ENCODE data around the gene FREM1. TPM values are rescaled to one million over a fixed set of nuclear protein-coding genes. Genes with fewer than 3 reads are reported as not detected.

The FREM1 gene
- total and polyA plus RNA-seq, 2 donors (not counting 1 experiment from before 2014, with no cell fraction given) = not detected

GRCh38 chr9:14913366-14913765 lies 3.1 kb upstream of the FREM1 start:
- WGBS (ENCODE audit: insufficient coverage) = no CpG with 5 or more reads among the region's 1 CpG
- Histone ChIP-seq H2AFZ (ENCODE audit: insufficient read depth, low read depth, low read length, poor library complexity, severe bottlenecking) (no peak overlapping the region), H3K9ac (ENCODE audit: low read length) (no peak overlapping the region), H3K36me3 (replicated peaks in 1 of 2; ENCODE audit: control extremely low read depth in 1 of 2, control insufficient read depth in 1 of 2, extremely low read depth in 1 of 2, insufficient read depth in 2 of 2, low read length in 1 of 2) (no peaks in the 10 kb centered on the region), H4K20me1 (ENCODE audit: control insufficient read depth, insufficient read depth, low read length, poor library complexity, severe bottlenecking) (no peaks in the 10 kb centered on the region), H3K79me2 (ENCODE audit: control insufficient read depth, insufficient read depth, low read length) (no peaks in the 10 kb centered on the region), H3K4me2 (replicated peaks; ENCODE audit: low read depth, low read length, poor library complexity, severe bottlenecking) (no peak overlapping the region), H3K4me3 (ENCODE audit: control extremely low read depth in 1 of 5, extremely low read depth in 1 of 5, insufficient read depth in 1 of 5, low read depth in 2 of 5, low read length in 4 of 5) (no peak overlapping the region), H3K4me1 (ENCODE audit: control insufficient read depth in 2 of 2, insufficient read depth in 2 of 2, low read length in 2 of 2) (no peaks in the 10 kb centered on the region), H3K9me3 (ENCODE audit: control extremely low read depth in 1 of 3, control insufficient read depth in 2 of 3, insufficient read depth in 1 of 3, low read length in 2 of 3) (no peaks in the 10 kb centered on the region), H3K27me3 (replicated peaks in 1 of 4; ENCODE audit: control extremely low read depth in 1 of 4, control insufficient read depth in 3 of 4, insufficient read depth in 4 of 4, low read length in 3 of 4) (no peaks in the 10 kb centered on the region), H3K27ac (ENCODE audit: low read length in 2 of 2) (no peak overlapping the region)
- Mint-ChIP-seq H3K9me3 (ENCODE audit: insufficient read depth) (no peaks in the 10 kb centered on the region), H3K27ac (no peak overlapping the region), H3K27me3 (peaks cover 6% of the 10 kb centered on the region), H3K4me3 (no peak overlapping the region), H3K4me1 (no peaks in the 10 kb centered on the region)
- ChIA-PET POLR2A (no interaction called here), CTCF (no interaction called here)
- intact Hi-C loops (cut with micrococcal nuclease) = no loop called here
- no peak for TF ChIP-seq EZH2 (IDR thresholded peaks at IDR 0.05; ENCODE audit: borderline replicate concordance, insufficient read depth, low read depth, low read length, poor library complexity, severe bottlenecking)
- TF ChIP-seq, protein P1, sequence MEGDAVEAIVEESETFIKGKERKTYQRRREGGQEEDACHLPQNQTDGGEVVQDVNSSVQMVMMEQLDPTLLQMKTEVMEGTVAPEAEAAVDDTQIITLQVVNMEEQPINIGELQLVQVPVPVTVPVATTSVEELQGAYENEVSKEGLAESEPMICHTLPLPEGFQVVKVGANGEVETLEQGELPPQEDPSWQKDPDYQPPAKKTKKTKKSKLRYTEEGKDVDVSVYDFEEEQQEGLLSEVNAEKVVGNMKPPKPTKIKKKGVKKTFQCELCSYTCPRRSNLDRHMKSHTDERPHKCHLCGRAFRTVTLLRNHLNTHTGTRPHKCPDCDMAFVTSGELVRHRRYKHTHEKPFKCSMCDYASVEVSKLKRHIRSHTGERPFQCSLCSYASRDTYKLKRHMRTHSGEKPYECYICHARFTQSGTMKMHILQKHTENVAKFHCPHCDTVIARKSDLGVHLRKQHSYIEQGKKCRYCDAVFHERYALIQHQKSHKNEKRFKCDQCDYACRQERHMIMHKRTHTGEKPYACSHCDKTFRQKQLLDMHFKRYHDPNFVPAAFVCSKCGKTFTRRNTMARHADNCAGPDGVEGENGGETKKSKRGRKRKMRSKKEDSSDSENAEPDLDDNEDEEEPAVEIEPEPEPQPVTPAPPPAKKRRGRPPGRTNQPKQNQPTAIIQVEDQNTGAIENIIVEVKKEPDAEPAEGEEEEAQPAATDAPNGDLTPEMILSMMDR (IDR thresholded peaks at IDR 0.05) = no peak
- ATAC-seq (ENCODE audit: low read depth) (no peak), DNase-seq (no peak)

DNA sequence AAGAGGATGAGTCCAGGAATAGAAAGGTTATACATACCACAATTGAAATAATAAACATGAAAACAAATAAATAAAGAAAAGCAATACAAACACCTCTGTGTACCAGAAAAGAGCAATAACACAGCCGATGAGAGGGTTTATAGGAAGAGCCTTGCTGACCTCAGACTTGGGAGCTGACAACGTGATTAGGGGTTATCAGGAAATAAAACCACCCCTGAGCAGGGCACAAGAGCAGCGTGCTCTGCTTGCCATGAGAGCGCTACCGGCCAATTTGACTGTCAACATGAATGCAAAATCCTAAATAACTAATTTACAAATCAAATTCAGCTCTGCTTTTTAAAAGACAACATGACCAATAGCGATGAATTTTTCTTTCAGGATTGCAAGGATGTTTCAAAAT lies 2.6 kb upstream of the FREM1 start:
- ATAC-seq (ENCODE audit: low read depth) (no peak), DNase-seq (no peak)
- peaks cover 6% of the 10 kb centered on the region for H3K27me3 Mint-ChIP-seq
- H3K9me3 Mint-ChIP-seq (ENCODE audit: insufficient read depth) = no peaks in the 10 kb centered on the region
- TF ChIP-seq EZH2 (IDR thresholded peaks at IDR 0.05; ENCODE audit: borderline replicate concordance, insufficient read depth, low read depth, low read length, poor library complexity, severe bottlenecking) = no peak
- TF ChIP-seq, protein P1 (IDR thresholded peaks at IDR 0.05) = no peak
- Histone ChIP-seq H2AFZ (ENCODE audit: insufficient read depth, low read depth, low read length, poor library complexity, severe bottlenecking) (no peak overlapping the region), H3K9me3 (ENCODE audit: control extremely low read depth in 1 of 3, control insufficient read depth in 2 of 3, insufficient read depth in 1 of 3, low read length in 2 of 3) (no peaks in the 10 kb centered on the region), H4K20me1 (ENCODE audit: control insufficient read depth, insufficient read depth, low read length, poor library complexity, severe bottlenecking) (no peaks in the 10 kb centered on the region), H3K9ac (ENCODE audit: low read length) (no peak overlapping the region), H3K36me3 (replicated peaks in 1 of 2; ENCODE audit: control extremely low read depth in 1 of 2, control insufficient read depth in 1 of 2, extremely low read depth in 1 of 2, insufficient read depth in 2 of 2, low read length in 1 of 2) (no peaks in the 10 kb centered on the region), H3K79me2 (ENCODE audit: control insufficient read depth, insufficient read depth, low read length) (no peaks in the 10 kb centered on the region), H3K4me2 (replicated peaks; ENCODE audit: low read depth, low read length, poor library complexity, severe bottlenecking) (no peak overlapping the region), H3K27me3 (replicated peaks in 1 of 4; ENCODE audit: control extremely low read depth in 1 of 4, control insufficient read depth in 3 of 4, insufficient read depth in 4 of 4, low read length in 3 of 4) (no peaks in the 10 kb centered on the region), H3K4me3 (ENCODE audit: control extremely low read depth in 1 of 5, extremely low read depth in 1 of 5, insufficient read depth in 1 of 5, low read depth in 2 of 5, low read length in 4 of 5) (no peak overlapping the region), H3K4me1 (ENCODE audit: control insufficient read depth in 2 of 2, insufficient read depth in 2 of 2, low read length in 2 of 2) (no peaks in the 10 kb centered on the region), H3K27ac (ENCODE audit: low read length in 2 of 2) (no peak overlapping the region)
- WGBS (ENCODE audit: insufficient coverage) = 97% methylated on average over 5 of the region's 6 CpGs
- ChIA-PET CTCF (no interaction called here), POLR2A (no interaction called here)
- intact Hi-C loops (cut with micrococcal nuclease) = no loop called here
- H3K4me1 Mint-ChIP-seq = no peaks in the 10 kb centered on the region
- no peak overlapping the region for H3K27ac Mint-ChIP-seq
- H3K4me3 Mint-ChIP-seq = no peak overlapping the region
